Caco-2 (cell line): Measurements from ENCODE around the gene PUM1. TPM values are rescaled to one million over a fixed set of nuclear protein-coding genes. Genes with fewer than 3 reads are reported as not detected.

Source experiments
- BruUV-seq: library from RNA; stranded (reverse); fragments of 400-500 nt; replicated peaks from 2 replicates; lab custom pipeline; 2021; lab: Mats Ljungman, UMichigan
- CTCF ChIA-PET: fragments of 300-600 bp; sonication (Branson Sonifier 250); formaldehyde crosslinking; loops from one replicate; lab custom pipeline; 2022; ENCODE audit warnings: antibody characterized with exemption; lab: Charles Lee
- POLR2A ChIA-PET: fragments of 300-600 bp; sonication (Branson Sonifier 250); formaldehyde crosslinking; loops from one replicate; lab custom pipeline; 2022; ENCODE audit warnings: antibody characterized with exemption; lab: Charles Lee
- DNase-seq, 2 experiments: peaks; one replicate each; pipeline versions ENCODE4 v3.0.0 to v3.0.0-alpha.2; 2020 to 2022
- H3K27me3 ChIP-seq: replicated peaks from 2 replicates; pipeline ENCODE4 v1.6.0; 2011; ENCODE audit warnings: low read length; ENCODE audit not compliant: control insufficient read depth, insufficient read depth
- H3K36me3 ChIP-seq: 2 replicates; pipeline ENCODE4 v1.5.1; 2011; ENCODE audit warnings: low read length; ENCODE audit not compliant: control insufficient read depth, insufficient read depth
- H3K4me1 ChIP-seq: fragments of 250-450 bp; sonication (Bioruptor Pico); 2 replicates; pipeline ENCODE4 v1.5.1; 2020; ENCODE audit warnings: mild to moderate bottlenecking
- H3K4me3 ChIP-seq: 2 replicates; pipeline ENCODE4 v1.5.1; 2011; ENCODE audit warnings: low read depth, mild to moderate bottlenecking, control low read depth, low read length
- H3K9me3 ChIP-seq: fragments of 250-450 bp; sonication (Bioruptor Pico); 2 replicates; pipeline ENCODE4 v1.5.1; 2020; ENCODE audit warnings: mild to moderate bottlenecking, moderate library complexity
- H3K27ac Mint-ChIP-seq: one replicate; pipeline ENCODE4 v1.8.0; 2022; ENCODE audit warnings: mixed read lengths; ENCODE audit not compliant: unreplicated experiment
- H3K27me3 Mint-ChIP-seq: one replicate; pipeline ENCODE4 v1.8.0; 2022; ENCODE audit warnings: mixed read lengths; ENCODE audit not compliant: insufficient read depth, unreplicated experiment
- H3K36me3 Mint-ChIP-seq: one replicate; pipeline ENCODE4 v1.8.0; 2022; ENCODE audit warnings: mild to moderate bottlenecking, mixed read lengths; ENCODE audit not compliant: insufficient read depth, unreplicated experiment
- H3K4me1 Mint-ChIP-seq: one replicate; pipeline ENCODE4 v1.8.0; 2022; ENCODE audit warnings: low read depth, mixed read lengths; ENCODE audit not compliant: unreplicated experiment
- H3K4me3 Mint-ChIP-seq: one replicate; pipeline ENCODE4 v1.8.0; 2022; ENCODE audit warnings: mild to moderate bottlenecking, moderate library complexity, mixed read lengths; ENCODE audit not compliant: unreplicated experiment
- H3K9me3 Mint-ChIP-seq: one replicate; pipeline ENCODE4 v1.8.0; 2022; ENCODE audit warnings: mixed read lengths; ENCODE audit not compliant: unreplicated experiment
- CTCF ChIP-seq, 2 experiments: fragments of 200-600 bp in 1 of 2; IDR thresholded peaks; 1 replicate in 1 of 2; 2 replicates in 1 of 2; pipeline versions ENCODE4 v1.5.1 to v1.8.0; 2011 to 2022; ENCODE audit warnings: antibody characterized with exemption in 1 of 2, control low read depth in 1 of 2, inconsistent platforms in 1 of 2, low read depth in 1 of 2, low read length in 1 of 2, mild to moderate bottlenecking in 1 of 2, moderate library complexity in 1 of 2; ENCODE audit not compliant: insufficient read depth in 1 of 2, severe bottlenecking in 1 of 2, unreplicated experiment in 1 of 2
- intact Hi-C: fragments of 100-400 bp; cut with micrococcal nuclease; formaldehyde crosslinking; loops from one replicate; pipeline ENCODE4 v1.10.0; 2022; ENCODE audit not compliant: unreplicated experiment
- total RNA-seq: library from RNA; stranded (reverse); gene quantifications from 2 replicates; pipeline ENCODE4 v1.2.3, GENCODE V29; 2022

The PUM1 gene
- total RNA-seq, 1 experiment from 2014 or later = 93.7 TPM

DNA sequence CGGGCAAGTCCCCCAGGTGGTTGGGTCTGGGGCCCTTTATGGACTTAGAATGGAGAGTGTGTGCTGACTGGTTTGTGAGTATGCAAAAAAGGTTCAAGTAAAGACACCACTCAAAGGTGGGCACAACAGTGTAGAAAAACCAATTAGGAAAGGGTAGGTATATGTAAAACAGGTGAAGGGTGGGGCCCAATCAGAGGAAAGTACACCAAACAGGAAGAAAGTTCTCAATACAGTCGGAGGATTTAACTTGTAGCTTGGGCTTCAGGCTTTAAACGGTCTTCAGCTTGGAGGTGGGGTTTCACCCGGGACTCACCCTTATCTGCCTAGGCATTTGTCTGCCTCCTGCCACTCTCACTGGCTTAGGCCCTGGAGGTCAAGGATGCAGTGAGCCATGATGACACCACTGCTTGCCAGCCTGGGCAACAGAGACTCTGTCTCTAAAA, 6.8 kb upstream of the PUM1 start:
- H3K27me3 Mint-ChIP-seq = no peaks in the 10 kb centered on the region
- no peaks in the 10 kb centered on the region for H3K9me3 Mint-ChIP-seq
- intact Hi-C loops = no loop called here
- no peaks in the 10 kb centered on the region for H3K4me1 Mint-ChIP-seq
- no peak for DNase-seq
- no peak overlapping the region for H3K4me3 Mint-ChIP-seq
- no peak for TF ChIP-seq CTCF (IDR thresholded peaks at IDR 0.05; ENCODE audit: insufficient read depth in 1 of 2, low read depth in 1 of 2, low read length in 1 of 2, severe bottlenecking in 1 of 2, unreplicated experiment in 1 of 2)
- Histone ChIP-seq H3K4me1 (peaks cover 6% of the 10 kb centered on the region), H3K9me3 (no peaks in the 10 kb centered on the region), H3K4me3 (no peak overlapping the region), H3K27me3 (no peaks in the 10 kb centered on the region), H3K36me3 (no peaks in the 10 kb centered on the region)
- H3K36me3 Mint-ChIP-seq = no peaks in the 10 kb centered on the region
- no peak overlapping the region for H3K27ac Mint-ChIP-seq
- CTCF ChIA-PET = no interaction called here
- BruUV-seq = no TSS peak
- POLR2A ChIA-PET = no interaction called here

DNA sequence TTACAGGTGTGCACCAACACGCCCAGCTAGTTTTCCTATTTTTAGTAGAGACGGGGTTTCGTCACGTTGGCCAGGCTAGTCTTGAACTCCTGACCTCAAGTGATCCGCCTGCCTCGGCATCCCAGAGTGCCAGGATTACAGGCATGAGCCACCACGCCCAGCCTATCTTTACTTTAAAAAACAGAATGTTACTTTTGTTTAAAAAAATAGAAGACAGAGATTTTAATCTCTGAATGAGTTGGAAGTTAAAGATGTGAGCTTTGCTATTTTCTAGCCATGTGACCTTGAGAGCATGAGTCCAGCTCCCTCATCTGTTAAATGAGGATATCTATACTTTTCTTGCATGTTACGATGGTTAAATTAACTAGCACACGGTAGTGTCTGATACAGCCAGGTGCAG, 3.9 kb upstream of the PUM1 start:
- BruUV-seq = no TSS peak
- no peaks in the 10 kb centered on the region for H3K4me1 Mint-ChIP-seq
- ChIA-PET CTCF (no interaction called here), POLR2A (no interaction called here)
- H3K27me3 Mint-ChIP-seq = no peaks in the 10 kb centered on the region
- intact Hi-C loops = no loop called here
- no peaks in the 10 kb centered on the region for H3K36me3 ChIP-seq
- no peaks in the 10 kb centered on the region for H3K9me3 ChIP-seq
- peaks cover 6% of the 10 kb centered on the region for H3K4me1 ChIP-seq
- no peaks in the 10 kb centered on the region for H3K27me3 ChIP-seq
- H3K4me3 Mint-ChIP-seq = no peak overlapping the region
- no peak for TF ChIP-seq CTCF (IDR thresholded peaks at IDR 0.05; ENCODE audit: insufficient read depth in 1 of 2, low read depth in 1 of 2, low read length in 1 of 2, severe bottlenecking in 1 of 2, unreplicated experiment in 1 of 2)
- no peak for DNase-seq
- H3K4me3 ChIP-seq = no peak overlapping the region
- H3K36me3 Mint-ChIP-seq = peaks cover 10% of the 10 kb centered on the region
- H3K9me3 Mint-ChIP-seq = no peaks in the 10 kb centered on the region
- H3K27ac Mint-ChIP-seq = no peak overlapping the region

- peak in 1 of 2 experiments; percentile 13 for DNase-seq
- Mint-ChIP-seq H3K36me3 (peaks cover 10% of the 10 kb centered on the region), H3K4me3 (peak overlapping the region; percentile 94), H3K4me1 (no peaks in the 10 kb centered on the region), H3K27me3 (no peaks in the 10 kb centered on the region), H3K9me3 (no peaks in the 10 kb centered on the region), H3K27ac (peak overlapping the region; percentile 97)
- BruUV-seq = no TSS peak
- Histone ChIP-seq H3K9me3 (no peaks in the 10 kb centered on the region), H3K4me3 (peak overlapping the region; percentile 83), H3K36me3 (no peaks in the 10 kb centered on the region), H3K27me3 (no peaks in the 10 kb centered on the region), H3K4me1 (peaks cover 15% of the 10 kb centered on the region; the same call in 1 of the 2 replicates)
- ChIA-PET POLR2A (interaction anchor here (1.3 kb wide), 1 partner anchor 46 kb away, joined by 6 read pairs; no protein-coding TSS in a partner anchor), CTCF (no interaction called here)
- intact Hi-C loops = loop anchor here (1.0 kb wide), 1 partner anchor 90 kb away; no protein-coding TSS in a partner anchor
- no peak for TF ChIP-seq CTCF (IDR thresholded peaks at IDR 0.05; ENCODE audit: insufficient read depth in 1 of 2, low read depth in 1 of 2, low read length in 1 of 2, severe bottlenecking in 1 of 2, unreplicated experiment in 1 of 2)
Measured at GRCh38 chr1:31064718-31065309, 703 bp downstream of the PUM1 start.
